ENCODE data around the gene VCAM1.

GRCh38 chr1:100757946-100758345 is 38.4 kb downstream of the VCAM1 start:
- TF ChIP-seq MYBL2 (CRISPR knock-in tag; IDR thresholded peaks at IDR 0.05) (no peak), CTCF (IDR thresholded peaks at IDR 0.05) (no peak), JUN (CRISPR knock-in tag; IDR thresholded peaks at IDR 0.05) (no peak), SP1 (CRISPR knock-in tag; conservative IDR thresholded peaks at IDR 0.05) (no peak), MAX (CRISPR knock-in tag; IDR thresholded peaks at IDR 0.05) (no peak), ATF1 (CRISPR knock-in tag; IDR thresholded peaks at IDR 0.05) (no peak), TCF7 (CRISPR knock-in tag; IDR thresholded peaks at IDR 0.05; ENCODE audit: low read depth) (no peak)
